GM12892 (cell line): Measurements from ENCODE around the gene CD69.

ENCODE experiments used
- POLR2A ChIP-seq: IDR thresholded peaks from 2 replicates; pipeline ENCODE4 v1.6.1; 2011; ENCODE audit warnings: low read depth, low read length, control low read depth
- POLR2AphosphoS5 ChIP-seq: IDR thresholded peaks from 2 replicates; pipeline ENCODE4 v1.6.1; 2011; ENCODE audit warnings: low read depth, low read length, control low read depth
- TAF1 ChIP-seq: IDR thresholded peaks from 2 replicates; pipeline ENCODE4 v1.6.1; 2011; ENCODE audit warnings: low read depth, mild to moderate bottlenecking, control low read depth, low read length, borderline replicate concordance

DNA sequence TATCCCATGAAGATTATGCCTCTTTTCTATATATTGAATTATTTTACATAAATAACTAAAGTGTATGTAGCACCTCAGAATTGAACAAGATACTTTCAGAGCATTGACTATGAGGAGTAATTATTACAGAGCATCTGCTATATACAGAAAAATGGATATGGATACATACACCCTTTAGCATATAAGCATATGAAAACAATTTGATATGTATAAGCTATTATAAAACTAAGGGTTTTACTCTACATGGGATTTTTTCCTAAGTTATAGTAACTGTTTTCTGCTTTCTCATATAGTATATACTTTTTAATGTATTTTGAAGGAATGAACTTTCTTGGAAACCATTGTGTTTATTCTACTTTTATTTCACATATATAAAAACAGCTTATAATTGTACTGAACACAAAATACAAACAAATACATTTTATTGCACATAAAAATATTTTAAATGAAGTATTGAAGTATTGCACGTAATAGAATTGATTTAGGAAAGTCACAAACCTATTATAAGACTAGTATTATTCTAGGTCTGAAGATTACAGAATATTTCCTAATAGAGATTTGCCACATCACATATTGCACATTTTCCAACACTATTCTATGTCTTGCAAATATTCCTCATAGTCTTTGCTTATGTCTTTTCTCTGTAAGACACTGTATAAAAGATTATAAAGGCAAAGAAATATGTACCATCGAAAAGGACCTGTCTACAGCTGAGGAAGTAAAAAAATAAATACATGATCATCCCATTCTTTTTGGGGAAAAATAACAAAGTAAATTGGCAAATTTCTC, 8.4 kb downstream of the CD69 start:
- TF ChIP-seq POLR2A (no peak), POLR2AphosphoS5 (no peak), TAF1 (no peak)
